ENCODE data around the gene RACK1. TPM values are rescaled to one million over a fixed set of nuclear protein-coding genes. Genes with fewer than 3 reads are reported as not detected.
A peak's percentile ranks its signal among the peaks of the same experiment; 100 is the strongest.

RACK1 gene
- total RNA-seq, 4 donors from 2014 or later: 2,254 to 3,332 (median 2,569) TPM

DNA sequence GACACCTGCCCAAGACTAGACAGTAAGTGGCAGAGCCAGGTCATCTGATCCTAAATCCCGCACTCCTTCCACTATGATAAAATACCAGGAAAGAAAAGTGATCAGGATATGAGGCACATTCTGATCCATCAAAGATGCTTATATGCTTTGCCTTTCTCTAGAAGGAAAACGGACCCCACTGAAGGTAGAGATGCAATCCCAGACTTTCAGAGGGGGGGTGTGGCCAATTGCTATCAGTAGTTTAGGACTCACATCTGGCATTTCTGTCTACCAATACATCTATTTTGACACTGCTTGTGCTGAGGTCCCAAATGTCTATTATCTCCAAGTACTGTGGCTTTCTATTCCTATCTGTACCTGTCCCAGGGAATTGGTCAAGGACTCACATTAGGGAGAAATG lies 15.6 kb upstream of the RACK1 start:
- peaks cover 0 to 8% of the 10 kb centered on the region in 2 donors for H3K36me3 ChIP-seq
- intact Hi-C loops (cut with DNase I): no loop called here
- TF ChIP-seq, protein P1, sequence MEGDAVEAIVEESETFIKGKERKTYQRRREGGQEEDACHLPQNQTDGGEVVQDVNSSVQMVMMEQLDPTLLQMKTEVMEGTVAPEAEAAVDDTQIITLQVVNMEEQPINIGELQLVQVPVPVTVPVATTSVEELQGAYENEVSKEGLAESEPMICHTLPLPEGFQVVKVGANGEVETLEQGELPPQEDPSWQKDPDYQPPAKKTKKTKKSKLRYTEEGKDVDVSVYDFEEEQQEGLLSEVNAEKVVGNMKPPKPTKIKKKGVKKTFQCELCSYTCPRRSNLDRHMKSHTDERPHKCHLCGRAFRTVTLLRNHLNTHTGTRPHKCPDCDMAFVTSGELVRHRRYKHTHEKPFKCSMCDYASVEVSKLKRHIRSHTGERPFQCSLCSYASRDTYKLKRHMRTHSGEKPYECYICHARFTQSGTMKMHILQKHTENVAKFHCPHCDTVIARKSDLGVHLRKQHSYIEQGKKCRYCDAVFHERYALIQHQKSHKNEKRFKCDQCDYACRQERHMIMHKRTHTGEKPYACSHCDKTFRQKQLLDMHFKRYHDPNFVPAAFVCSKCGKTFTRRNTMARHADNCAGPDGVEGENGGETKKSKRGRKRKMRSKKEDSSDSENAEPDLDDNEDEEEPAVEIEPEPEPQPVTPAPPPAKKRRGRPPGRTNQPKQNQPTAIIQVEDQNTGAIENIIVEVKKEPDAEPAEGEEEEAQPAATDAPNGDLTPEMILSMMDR (IDR thresholded peaks at IDR 0.05): no peak
- no peaks in the 10 kb centered on the region for H3K9me3 ChIP-seq
- peaks cover 41 to 61% of the 10 kb centered on the region in 2 donors for H3K4me1 ChIP-seq
- WGBS, 2 donors: 22 to 33% methylated on average over 2 of the region's 2 CpGs
- no peaks in the 10 kb centered on the region for H3K27me3 ChIP-seq
- DNase-seq: no peak
- H3K4me3 ChIP-seq (replicated peaks in 1 of 3): peak overlapping the region in 2 of 3 donors; percentile 23 to 88
- H3K27ac ChIP-seq: no peak overlapping the region

DNA sequence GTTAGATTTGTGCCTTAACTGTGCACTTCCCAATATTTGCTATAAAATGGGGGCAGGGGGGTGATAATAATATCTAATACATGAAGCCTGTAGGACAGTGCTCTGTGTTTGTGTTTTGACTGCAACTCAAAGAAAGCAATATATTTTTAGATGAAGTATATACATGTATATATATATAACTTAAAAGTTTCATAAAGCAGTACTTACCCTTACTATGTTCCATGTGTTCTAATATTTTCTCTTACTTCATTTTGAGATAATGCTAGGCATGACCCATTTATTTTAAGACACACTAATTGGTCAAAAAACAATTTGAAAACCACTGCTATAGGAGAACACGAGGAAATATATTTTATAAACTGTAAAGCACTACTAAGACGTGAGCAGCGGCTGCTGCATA lies 14.9 kb upstream of the RACK1 start:
- H3K4me1 ChIP-seq: peaks cover 47 to 68% of the 10 kb centered on the region in 2 donors
- H3K36me3 ChIP-seq: peaks cover 0 to 1% of the 10 kb centered on the region in 2 donors
- WGBS, 2 donors: 53 to 62% methylated on average over 3 of the region's 3 CpGs
- intact Hi-C loops (cut with DNase I): no loop called here
- H3K4me3 ChIP-seq (replicated peaks in 1 of 3): peak overlapping the region in 2 of 3 donors; percentile 23 to 88
- no peak overlapping the region for H3K27ac ChIP-seq
- H3K27me3 ChIP-seq: no peaks in the 10 kb centered on the region
- TF ChIP-seq, protein P1 (IDR thresholded peaks at IDR 0.05): no peak
- TF ChIP-seq POLR2A (IDR thresholded peaks at IDR 0.05): no peak
- H3K9me3 ChIP-seq: no peaks in the 10 kb centered on the region
- no peak for DNase-seq

DNA sequence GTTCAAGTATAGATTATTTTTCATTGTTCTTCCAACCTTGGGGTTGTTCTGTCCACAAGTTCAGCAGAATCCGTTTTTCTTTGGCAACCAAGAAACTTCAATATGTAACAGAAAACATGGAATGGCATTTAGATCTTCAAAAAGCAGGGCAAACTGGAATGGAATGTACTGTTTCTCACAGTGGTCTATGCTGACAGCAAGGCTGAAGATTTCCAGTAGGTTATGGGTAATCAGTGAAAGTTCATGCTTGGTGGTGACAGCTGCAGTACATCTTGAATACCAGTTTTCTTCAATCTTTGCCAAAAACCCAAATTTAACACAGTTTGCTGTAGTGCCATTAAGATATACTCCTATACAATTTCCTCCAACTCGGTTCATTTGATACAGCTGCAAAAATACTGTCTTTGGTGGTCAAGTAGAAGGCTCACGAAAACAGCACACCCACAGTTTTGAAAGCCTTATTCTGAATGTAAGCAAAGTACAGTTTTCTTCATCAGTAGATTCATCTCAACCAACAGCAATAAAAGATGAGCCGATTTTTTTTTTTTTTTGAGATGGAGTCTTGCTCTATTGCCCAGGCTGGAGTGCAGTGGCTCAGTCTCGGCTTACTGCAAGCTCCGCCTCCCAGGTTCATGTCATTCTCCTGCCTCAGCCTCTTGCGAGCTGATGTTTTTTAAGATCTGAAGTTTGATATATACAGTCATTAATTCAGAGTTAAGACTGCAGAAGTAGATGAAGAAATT lies 12.3 kb upstream of the RACK1 start:
- Histone ChIP-seq H3K4me1 (peaks cover 72 to 86% of the 10 kb centered on the region in 2 donors), H3K27me3 (no peaks in the 10 kb centered on the region), H3K36me3 (no peaks in the 10 kb centered on the region), H3K4me3 (replicated peaks in 1 of 3) (no peak overlapping the region), H3K27ac (no peak overlapping the region), H3K9me3 (no peaks in the 10 kb centered on the region)
- 89 to 90% methylated on average over 7 of the region's 7 CpGs for WGBS, 2 donors
- no peak for DNase-seq
- intact Hi-C loops (cut with DNase I): no loop called here
- TF ChIP-seq POLR2A (IDR thresholded peaks at IDR 0.05): no peak
- TF ChIP-seq, protein P1 (IDR thresholded peaks at IDR 0.05): no peak

DNA sequence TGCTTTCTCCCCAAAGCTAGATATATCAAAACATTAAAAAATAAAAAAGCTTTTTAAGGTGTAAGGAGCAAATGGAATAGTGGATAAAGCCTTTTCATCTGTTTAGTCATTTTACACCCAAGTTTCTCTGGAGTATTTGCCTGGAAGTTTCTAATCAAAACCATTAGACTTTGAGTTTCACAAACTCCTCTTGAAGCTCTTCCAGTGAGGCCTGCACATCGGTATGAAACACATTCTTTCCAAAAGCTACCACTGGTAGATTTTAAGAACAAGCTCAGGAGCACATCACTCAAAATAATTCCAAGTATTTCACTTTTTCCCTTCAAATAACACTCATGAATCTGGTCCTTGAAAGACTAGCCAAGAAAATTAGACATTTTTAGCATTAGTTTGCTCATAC lies 11.6 kb upstream of the RACK1 start:
- H3K4me3 ChIP-seq (replicated peaks in 1 of 3): no peak overlapping the region
- H3K27ac ChIP-seq: no peak overlapping the region
- no peak for TF ChIP-seq POLR2A (IDR thresholded peaks at IDR 0.05)
- H3K27me3 ChIP-seq: no peaks in the 10 kb centered on the region
- intact Hi-C loops (cut with DNase I): no loop called here
- 30 to 33% methylated on average over 1 of the region's 1 CpG for WGBS, 2 donors
- H3K9me3 ChIP-seq: no peaks in the 10 kb centered on the region
- no peak for DNase-seq
- no peaks in the 10 kb centered on the region for H3K36me3 ChIP-seq
- H3K4me1 ChIP-seq: peaks cover 73 to 93% of the 10 kb centered on the region in 2 donors

DNA sequence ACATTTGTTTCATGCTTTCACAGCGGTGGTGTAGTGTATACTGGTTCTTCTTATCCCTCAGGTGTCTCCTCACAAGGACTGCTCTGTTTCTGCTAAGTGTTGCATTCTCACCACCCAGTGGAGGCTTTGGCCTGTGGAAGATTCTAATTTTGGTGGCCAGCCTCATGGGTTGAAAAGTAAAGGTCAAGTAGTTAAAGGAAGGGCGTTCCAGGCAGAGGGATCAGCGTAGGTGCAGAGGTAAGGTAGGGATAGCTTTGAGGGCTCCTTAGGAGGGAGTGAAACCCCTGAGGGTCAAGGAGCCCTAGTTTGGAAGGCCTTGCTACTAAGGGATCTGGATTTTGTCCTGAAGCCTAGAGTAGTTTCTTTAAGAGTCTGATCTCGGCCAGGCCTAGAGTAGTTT lies 4.6 kb upstream of the RACK1 start:
- TF ChIP-seq, protein P1 (IDR thresholded peaks at IDR 0.05): no peak
- TF ChIP-seq POLR2A (IDR thresholded peaks at IDR 0.05): peak in 1 of 2 donors; percentile 12
- intact Hi-C loops (cut with DNase I): no loop called here
- Histone ChIP-seq H3K27me3 (no peaks in the 10 kb centered on the region), H3K27ac (peak overlapping the region; percentile 26 to 95 (median 64)), H3K4me1 (peaks cover 54 to 71% of the 10 kb centered on the region in 2 donors), H3K36me3 (no peaks in the 10 kb centered on the region), H3K9me3 (no peaks in the 10 kb centered on the region), H3K4me3 (replicated peaks in 1 of 3) (peak overlapping the region in 2 of 3 donors; percentile 3 to 79)
- 63 to 73% methylated on average over 4 of the region's 4 CpGs for WGBS, 2 donors
- DNase-seq: no peak

Measured in thyroid gland (tissue), 4 donors.